Measurements from ENCODE around the gene STAT5A. TPM values are rescaled to one million over a fixed set of nuclear protein-coding genes. Genes with fewer than 3 reads are reported as not detected.

STAT5A gene
- total RNA-seq, 1 experiment from 2014 or later: 3.1 TPM

- no peak overlapping the region for H3K27ac Mint-ChIP-seq (ENCODE audit: unreplicated experiment)
- H3K4me1 Mint-ChIP-seq (ENCODE audit: low read depth, unreplicated experiment): peaks cover 2% of the 10 kb centered on the region
Observed at GRCh38 chr17:42334677-42335076, 46.4 kb downstream of the STAT5A start.

DNA sequence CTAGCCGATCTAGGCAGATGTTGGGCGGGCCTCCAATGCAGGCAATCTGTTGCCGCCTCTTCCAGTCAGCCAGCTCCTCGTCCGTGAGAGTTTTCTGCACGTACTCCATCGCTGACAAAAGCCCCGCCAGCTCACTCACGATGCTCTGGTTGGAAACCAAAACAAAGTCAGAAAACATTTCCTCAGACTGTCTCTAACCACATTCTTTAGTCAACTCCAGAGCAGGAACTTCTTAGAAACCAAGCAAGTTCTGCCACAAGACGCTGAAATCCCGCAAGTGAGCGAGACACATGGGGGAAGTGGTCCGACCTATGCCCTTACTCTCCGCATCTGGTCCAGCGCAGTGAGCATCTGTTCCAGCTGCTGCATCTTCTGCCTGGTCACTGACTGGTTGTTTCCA is 49.1 kb downstream of the STAT5A start:
- H3K27me3 Mint-ChIP-seq (ENCODE audit: unreplicated experiment): no peaks in the 10 kb centered on the region
- H3K9me3 Mint-ChIP-seq (ENCODE audit: low read depth, unreplicated experiment): no peaks in the 10 kb centered on the region
- BruUV-seq (replicated peaks): no TSS peak
- CTCF ChIA-PET: no interaction called here
- H3K4me1 Mint-ChIP-seq (ENCODE audit: low read depth, unreplicated experiment): no peaks in the 10 kb centered on the region
- intact Hi-C loops (cut with micrococcal nuclease; ENCODE audit: unreplicated experiment): no loop called here
- TF ChIP-seq, protein P1, sequence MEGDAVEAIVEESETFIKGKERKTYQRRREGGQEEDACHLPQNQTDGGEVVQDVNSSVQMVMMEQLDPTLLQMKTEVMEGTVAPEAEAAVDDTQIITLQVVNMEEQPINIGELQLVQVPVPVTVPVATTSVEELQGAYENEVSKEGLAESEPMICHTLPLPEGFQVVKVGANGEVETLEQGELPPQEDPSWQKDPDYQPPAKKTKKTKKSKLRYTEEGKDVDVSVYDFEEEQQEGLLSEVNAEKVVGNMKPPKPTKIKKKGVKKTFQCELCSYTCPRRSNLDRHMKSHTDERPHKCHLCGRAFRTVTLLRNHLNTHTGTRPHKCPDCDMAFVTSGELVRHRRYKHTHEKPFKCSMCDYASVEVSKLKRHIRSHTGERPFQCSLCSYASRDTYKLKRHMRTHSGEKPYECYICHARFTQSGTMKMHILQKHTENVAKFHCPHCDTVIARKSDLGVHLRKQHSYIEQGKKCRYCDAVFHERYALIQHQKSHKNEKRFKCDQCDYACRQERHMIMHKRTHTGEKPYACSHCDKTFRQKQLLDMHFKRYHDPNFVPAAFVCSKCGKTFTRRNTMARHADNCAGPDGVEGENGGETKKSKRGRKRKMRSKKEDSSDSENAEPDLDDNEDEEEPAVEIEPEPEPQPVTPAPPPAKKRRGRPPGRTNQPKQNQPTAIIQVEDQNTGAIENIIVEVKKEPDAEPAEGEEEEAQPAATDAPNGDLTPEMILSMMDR (IDR thresholded peaks at IDR 0.05; ENCODE audit: unreplicated experiment): no peak
- no peak overlapping the region for H3K4me3 Mint-ChIP-seq (ENCODE audit: low read depth, unreplicated experiment)
- no peak overlapping the region for H3K27ac Mint-ChIP-seq (ENCODE audit: unreplicated experiment)
- peaks cover 81% of the 10 kb centered on the region for H3K36me3 Mint-ChIP-seq (ENCODE audit: insufficient read depth, unreplicated experiment)
- no peak for DNase-seq

More at GRCh38 chr17:42334677-42335076, 46.4 kb downstream of the STAT5A start:
- no peak overlapping the region for H3K4me3 Mint-ChIP-seq (ENCODE audit: low read depth, unreplicated experiment)
- intact Hi-C loops (cut with micrococcal nuclease; ENCODE audit: unreplicated experiment): no loop called here
- no peaks in the 10 kb centered on the region for H3K9me3 Mint-ChIP-seq (ENCODE audit: low read depth, unreplicated experiment)
- no TSS peak for BruUV-seq (replicated peaks)
- CTCF ChIA-PET: interaction anchor here (0.7 to 1.2 kb wide), 3 partner anchors 18 to 372 kb away, joined by 3 to 7 read pairs (median 3); no protein-coding TSS in a partner anchor
- no peaks in the 10 kb centered on the region for H3K27me3 Mint-ChIP-seq (ENCODE audit: unreplicated experiment)
- H3K36me3 Mint-ChIP-seq (ENCODE audit: insufficient read depth, unreplicated experiment): peaks cover 82% of the 10 kb centered on the region
- no peak for DNase-seq
- TF ChIP-seq, protein P1 (IDR thresholded peaks at IDR 0.05; ENCODE audit: unreplicated experiment): peak; percentile 7

DNA sequence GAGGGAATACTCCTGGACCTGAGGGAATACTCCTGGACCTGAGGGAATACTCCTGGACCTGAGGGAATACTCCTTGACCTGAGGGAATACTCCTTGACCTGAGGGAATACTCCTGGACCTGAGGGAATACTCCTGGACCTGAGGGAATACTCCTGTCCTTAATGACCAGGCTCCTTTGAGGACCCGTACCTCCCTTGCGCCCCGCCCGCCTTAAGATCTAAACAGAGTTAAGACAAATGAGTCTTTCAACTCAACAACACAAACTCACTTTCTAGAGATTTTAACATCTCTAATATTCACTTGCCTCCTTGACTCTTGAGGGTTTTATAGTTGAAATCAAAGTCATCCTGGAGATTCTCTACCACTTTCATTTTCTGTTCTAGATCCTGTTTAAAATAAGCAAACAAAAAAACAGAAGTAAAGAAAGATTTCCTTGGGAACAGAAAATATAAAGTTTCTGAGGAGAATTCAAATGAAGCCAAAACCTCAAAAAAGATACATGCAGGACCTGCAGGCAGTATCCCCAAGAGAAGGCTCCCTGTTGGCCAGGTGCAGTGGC is 50.2 kb downstream of the STAT5A start:
- Mint-ChIP-seq H3K36me3 (ENCODE audit: insufficient read depth, unreplicated experiment) (peaks cover 81% of the 10 kb centered on the region), H3K4me1 (ENCODE audit: low read depth, unreplicated experiment) (no peaks in the 10 kb centered on the region), H3K9me3 (ENCODE audit: low read depth, unreplicated experiment) (no peaks in the 10 kb centered on the region), H3K27ac (ENCODE audit: unreplicated experiment) (no peak overlapping the region), H3K27me3 (ENCODE audit: unreplicated experiment) (no peaks in the 10 kb centered on the region), H3K4me3 (ENCODE audit: low read depth, unreplicated experiment) (no peak overlapping the region)
- TF ChIP-seq, protein P1 (IDR thresholded peaks at IDR 0.05; ENCODE audit: unreplicated experiment): no peak
- BruUV-seq (replicated peaks): no TSS peak
- intact Hi-C loops (cut with micrococcal nuclease; ENCODE audit: unreplicated experiment): no loop called here
- DNase-seq: no peak
- CTCF ChIA-PET: interaction anchor here (0.6 kb wide), 1 partner anchor 218 kb away, joined by 4 read pairs; the partner anchor contains the start of gene KAT2A

DNA sequence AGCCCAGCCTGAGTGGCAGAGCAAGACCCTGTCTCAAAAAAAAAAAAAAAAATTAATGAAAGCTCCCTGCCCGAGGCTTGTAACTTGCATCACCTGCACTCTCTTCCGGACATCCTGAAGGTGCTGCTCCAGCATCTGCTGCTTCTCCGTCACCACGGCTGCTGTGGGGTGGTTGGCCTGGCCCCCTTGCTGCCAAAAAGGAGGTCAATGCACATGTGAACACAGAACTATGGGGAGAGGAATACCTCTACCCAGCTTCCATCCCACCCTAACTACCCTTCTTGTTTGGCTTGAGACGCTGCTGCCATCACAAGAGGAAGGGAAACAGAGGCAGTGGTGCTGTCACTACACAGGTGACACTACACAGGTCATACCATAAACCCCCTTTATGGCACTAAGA is 50.9 kb downstream of the STAT5A start:
- CTCF ChIA-PET: interaction anchor here (0.6 kb wide), 1 partner anchor 218 kb away, joined by 4 read pairs; the partner anchor contains the start of gene KAT2A

More for the DNA sequence above, 50.9 kb downstream of the STAT5A start:
- H3K4me3 Mint-ChIP-seq (ENCODE audit: low read depth, unreplicated experiment): no peak overlapping the region
- H3K27me3 Mint-ChIP-seq (ENCODE audit: unreplicated experiment): no peaks in the 10 kb centered on the region
- DNase-seq: no peak
- no peaks in the 10 kb centered on the region for H3K4me1 Mint-ChIP-seq (ENCODE audit: low read depth, unreplicated experiment)
- intact Hi-C loops (cut with micrococcal nuclease; ENCODE audit: unreplicated experiment): no loop called here
- TF ChIP-seq, protein P1 (IDR thresholded peaks at IDR 0.05; ENCODE audit: unreplicated experiment): no peak
- H3K27ac Mint-ChIP-seq (ENCODE audit: unreplicated experiment): no peak overlapping the region
- peaks cover 82% of the 10 kb centered on the region for H3K36me3 Mint-ChIP-seq (ENCODE audit: insufficient read depth, unreplicated experiment)
- BruUV-seq (replicated peaks): no TSS peak
- H3K9me3 Mint-ChIP-seq (ENCODE audit: low read depth, unreplicated experiment): no peaks in the 10 kb centered on the region
